NCI-H446 (cell line): Measurements from ENCODE around the gene COL28A1.
A peak's percentile ranks its signal among the peaks of the same experiment; 100 is the strongest.
"Not testable (repeated sequence)": the region's sequence is repeated elsewhere in the genome, so short reads cannot be mapped to it uniquely, and the experiment has no call there.

Source experiments
- DNase-seq, 2 experiments: peaks; one replicate each; lab custom pipeline; 2025; lab: John Stamatoyannopoulos, UW

Gene COL28A1

GRCh38 chr7:7464991-7465765 lies 70.5 kb downstream of the COL28A1 start:
- not testable (repeated sequence) for DNase-seq

- no peak for DNase-seq
Measured at GRCh38 chr7:7454000-7454399, 81.7 kb downstream of the COL28A1 start.

- DNase-seq: no peak
Measured at GRCh38 chr7:7452652-7453051, 83.0 kb downstream of the COL28A1 start.

- DNase-seq: no peak
Measured at GRCh38 chr7:7452119-7452518, 83.6 kb downstream of the COL28A1 start.

GRCh38 chr7:7449055-7449454 lies 86.6 kb downstream of the COL28A1 start:
- DNase-seq: no peak

GRCh38 chr7:7446616-7447015 lies 89.1 kb downstream of the COL28A1 start:
- no peak for DNase-seq

- DNase-seq: no peak
Measured at GRCh38 chr7:7443806-7444350, 91.8 kb downstream of the COL28A1 start.

GRCh38 chr7:7439564-7439963 lies 96.1 kb downstream of the COL28A1 start:
- DNase-seq: no peak

GRCh38 chr7:7438851-7439250 lies 96.8 kb downstream of the COL28A1 start:
- DNase-seq: peak in 1 of 2 experiments; percentile 11

- DNase-seq: no peak
Measured at GRCh38 chr7:7435978-7436377, 99.7 kb downstream of the COL28A1 start.

- no peak for DNase-seq
Measured at GRCh38 chr7:7434329-7434728, 101.3 kb downstream of the COL28A1 start.

- no peak for DNase-seq
Measured at GRCh38 chr7:7433811-7434210, 101.9 kb downstream of the COL28A1 start.

- DNase-seq: no peak
Measured at GRCh38 chr7:7432979-7433378, 102.7 kb downstream of the COL28A1 start.

GRCh38 chr7:7428806-7429205 lies 106.9 kb downstream of the COL28A1 start:
- DNase-seq: no peak

GRCh38 chr7:7427363-7427762 lies 108.3 kb downstream of the COL28A1 start:
- no peak for DNase-seq

GRCh38 chr7:7426676-7427075 lies 109.0 kb downstream of the COL28A1 start:
- DNase-seq: no peak

- DNase-seq: no peak
Measured at GRCh38 chr7:7425321-7425720, 110.4 kb downstream of the COL28A1 start.

- DNase-seq: peak; percentile 58 to 70
Measured at GRCh38 chr7:7424151-7424873, 111.4 kb downstream of the COL28A1 start.

- DNase-seq: no peak
Measured at GRCh38 chr7:7422641-7423040, 113.0 kb downstream of the COL28A1 start.

GRCh38 chr7:7421826-7422225 lies 113.8 kb downstream of the COL28A1 start:
- no peak for DNase-seq

GRCh38 chr7:7418997-7419396 lies 116.7 kb downstream of the COL28A1 start:
- no peak for DNase-seq

- DNase-seq: no peak
Measured at GRCh38 chr7:7417851-7418250, 117.8 kb downstream of the COL28A1 start.

GRCh38 chr7:7417414-7417813 lies 118.3 kb downstream of the COL28A1 start:
- no peak for DNase-seq
